Posterior vena cava (tissue), 2 donors: Measurements from ENCODE around the gene OBSCN. TPM values are rescaled to one million over a fixed set of nuclear protein-coding genes. Genes with fewer than 3 reads are reported as not detected.

Experiments used
- DNase-seq: peaks from one replicate; pipeline ENCODE4 v3.0.0-alpha.2; 2020; ENCODE audit warnings: low spot score
- intact Hi-C, 2 donors: fragments of 100-400 bp; cut with DNase I; formaldehyde crosslinking; loops; one replicate each; pipeline versions ENCODE4 v1.14.1 to v1.14.2; 2022 to 2023
- total RNA-seq, 2 donors: library from RNA; stranded (reverse); fragmentation: NEBNext Ultra II Directional; extraction: Animal tissue kit (Norgen Biotek cat#: 25700); gene quantifications; one replicate each; pipeline ENCODE4 v1.2.1, GENCODE V29; 2021
- donor health status: DM: yes; HTN: yes; CAD: no.
- donor health status: DM: yes; HTN: yes; CAD: no.

OBSCN gene
- total RNA-seq, 2 donors from 2014 or later: 3.5 to 6.3 TPM

DNA sequence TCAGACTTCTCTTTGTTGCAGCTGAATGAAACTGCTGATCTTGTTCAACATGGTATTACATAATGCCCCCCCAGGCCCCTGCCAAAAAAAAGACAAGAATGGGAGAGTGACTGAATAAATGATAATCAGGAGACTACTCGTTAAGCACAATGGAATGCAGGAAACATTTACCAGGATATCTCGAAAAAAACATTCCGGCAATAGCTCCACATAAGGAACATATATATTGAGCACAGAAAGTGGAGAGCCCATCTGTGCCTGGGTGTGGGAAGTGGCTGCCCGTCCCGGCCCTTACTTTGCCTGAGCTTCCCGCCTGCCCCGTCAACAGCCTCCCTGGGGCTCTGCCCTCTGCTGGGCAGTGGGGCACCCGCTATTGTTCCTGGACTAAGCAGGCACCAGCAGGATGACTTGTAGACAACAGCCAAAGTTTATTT is 185.4 kb downstream of the OBSCN start:
- DNase-seq: peak; percentile 73
- intact Hi-C loops: no loop called here

DNA sequence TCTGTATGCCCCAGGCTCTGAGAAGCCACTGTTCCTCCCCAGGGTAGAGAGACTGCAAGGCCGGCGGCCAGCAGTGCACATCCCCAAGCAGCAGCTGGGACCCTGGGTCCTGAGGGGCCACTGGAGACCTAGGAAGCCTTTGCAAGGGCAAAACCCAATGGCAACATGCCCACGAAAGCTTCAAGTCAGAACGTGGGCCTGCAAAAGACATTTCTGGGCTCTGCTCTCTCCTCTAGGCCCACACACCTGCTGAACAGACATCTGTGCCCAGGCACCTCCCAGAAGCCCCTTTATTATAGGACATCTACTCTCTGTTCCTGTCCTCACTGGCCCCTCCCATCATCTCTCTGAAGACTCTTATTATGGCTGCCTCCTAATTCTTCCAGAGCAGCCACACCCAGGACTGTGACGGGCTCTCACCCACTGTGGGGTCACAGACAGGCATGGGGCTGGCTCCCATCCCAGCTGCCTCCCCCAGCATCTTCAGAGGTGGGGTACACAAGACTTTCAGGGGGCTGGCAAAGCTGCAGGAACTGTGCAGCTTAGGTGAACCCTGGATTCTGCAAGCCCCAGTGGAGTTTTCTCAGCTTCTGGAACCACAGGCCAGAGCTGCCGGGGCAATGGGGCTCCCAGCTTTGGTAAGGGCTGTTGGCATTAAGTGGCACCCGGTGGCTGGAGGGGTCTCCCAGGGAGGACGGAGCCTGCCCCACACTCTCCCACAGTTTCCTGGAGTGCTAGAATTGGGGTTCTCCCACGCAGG is 186.1 kb downstream of the OBSCN start:
- peak; percentile 49 for DNase-seq
- intact Hi-C loops: no loop called here

DNA sequence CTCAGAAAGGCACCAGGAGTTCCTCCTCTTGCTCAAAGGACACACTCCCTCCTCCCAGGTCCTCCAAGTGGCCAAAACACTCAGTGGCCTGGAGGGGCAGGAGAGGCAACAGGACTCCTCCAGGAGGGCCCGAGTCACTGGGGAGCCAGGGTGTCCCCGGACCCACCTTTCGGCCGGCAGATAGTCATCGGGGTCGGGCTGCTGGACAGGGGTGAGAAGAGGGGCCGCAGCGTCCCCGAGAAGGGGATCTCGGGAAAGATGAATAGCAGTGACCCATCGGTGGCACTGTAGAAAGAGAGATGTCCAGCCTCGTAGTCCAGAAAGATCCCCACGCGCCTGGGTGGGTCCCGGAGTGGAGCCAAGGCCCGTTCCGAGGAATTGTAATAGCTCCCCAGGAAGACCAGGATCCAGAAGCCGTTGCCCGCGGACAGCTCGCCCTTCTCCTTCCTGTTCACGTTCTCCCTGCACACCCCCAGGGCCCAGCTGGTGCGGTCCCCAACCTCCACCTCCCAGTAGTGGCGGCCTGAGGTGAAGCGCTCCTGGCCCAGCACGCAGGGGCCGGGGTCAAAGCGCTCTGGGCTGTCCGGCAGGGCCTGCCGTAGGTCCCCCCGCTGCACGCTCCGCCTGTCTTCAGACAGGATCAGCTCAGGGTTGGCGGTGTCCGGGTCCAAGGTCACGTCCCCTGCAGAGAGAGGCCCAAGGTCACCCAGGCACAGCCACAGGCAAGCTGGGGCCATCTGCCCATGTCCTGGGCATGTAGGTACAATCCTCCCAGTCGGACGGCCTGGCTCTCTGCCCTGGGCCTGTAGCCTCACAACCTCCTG is 186.9 kb downstream of the OBSCN start:
- peak; percentile 81 for DNase-seq
- intact Hi-C loops: no loop called here

DNA sequence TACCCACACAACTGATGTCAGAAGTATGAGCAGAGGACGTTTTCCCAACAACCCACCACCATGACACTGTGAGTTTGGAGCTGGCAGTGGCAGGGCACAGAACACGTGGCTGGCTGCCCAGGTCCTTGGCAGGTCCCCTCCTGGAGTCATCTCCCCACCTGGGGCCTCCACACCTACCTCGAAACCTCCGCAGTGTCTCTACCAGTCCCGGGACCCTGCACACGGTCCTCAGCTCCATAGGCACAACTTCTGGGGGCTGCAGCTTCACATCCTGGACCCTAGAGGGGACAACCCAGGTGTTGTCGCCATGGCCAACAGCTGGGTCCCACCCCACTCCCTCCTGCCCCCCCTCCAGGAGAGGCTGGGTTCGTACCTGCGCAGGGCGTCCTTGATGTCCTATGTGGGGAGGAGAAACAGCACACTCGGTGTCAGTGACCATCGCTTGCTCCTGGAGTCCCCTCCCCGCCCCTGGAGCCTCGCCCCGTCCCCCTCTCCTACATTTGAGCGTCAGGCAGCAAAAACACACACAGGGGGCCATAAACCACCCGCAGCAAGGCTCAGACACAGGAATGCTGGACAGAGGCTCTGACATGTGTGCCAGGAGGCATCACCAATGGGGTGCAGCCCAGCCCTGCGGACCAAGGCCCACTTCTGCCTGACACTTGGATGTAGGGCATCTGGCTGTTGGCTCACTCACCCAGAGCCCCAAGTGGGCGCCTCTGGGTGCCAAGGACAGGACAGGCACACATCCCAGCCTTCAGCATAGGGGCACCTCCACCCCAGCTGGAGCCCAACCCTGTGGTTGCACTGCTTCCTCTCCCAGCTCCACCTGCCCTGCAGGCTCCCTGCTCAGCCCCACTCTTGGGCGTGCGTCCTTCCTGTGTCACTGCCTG is 189.2 kb downstream of the OBSCN start:
- peak; percentile 72 for DNase-seq
- intact Hi-C loops: no loop called here

DNA sequence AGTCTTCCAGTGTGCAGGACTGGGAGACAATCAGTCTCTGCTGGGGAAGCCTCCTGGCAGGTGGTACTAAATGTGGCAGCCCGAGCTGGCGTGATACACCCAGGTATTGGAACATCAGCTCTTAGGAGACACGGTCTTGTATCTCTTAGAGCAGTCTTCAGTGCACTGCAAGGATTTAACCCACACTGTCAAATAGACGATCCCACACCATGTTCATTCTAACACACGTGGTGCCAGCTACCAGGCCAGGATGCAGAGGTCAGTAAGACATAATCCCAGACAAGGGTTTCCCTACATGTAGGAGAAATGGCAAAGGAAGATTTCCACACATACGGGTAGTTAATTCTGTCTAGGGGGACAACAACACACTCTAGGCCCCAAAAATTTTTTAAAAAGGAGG is 190.1 kb downstream of the OBSCN start:
- DNase-seq: no peak
- intact Hi-C loops: no loop called here

DNA sequence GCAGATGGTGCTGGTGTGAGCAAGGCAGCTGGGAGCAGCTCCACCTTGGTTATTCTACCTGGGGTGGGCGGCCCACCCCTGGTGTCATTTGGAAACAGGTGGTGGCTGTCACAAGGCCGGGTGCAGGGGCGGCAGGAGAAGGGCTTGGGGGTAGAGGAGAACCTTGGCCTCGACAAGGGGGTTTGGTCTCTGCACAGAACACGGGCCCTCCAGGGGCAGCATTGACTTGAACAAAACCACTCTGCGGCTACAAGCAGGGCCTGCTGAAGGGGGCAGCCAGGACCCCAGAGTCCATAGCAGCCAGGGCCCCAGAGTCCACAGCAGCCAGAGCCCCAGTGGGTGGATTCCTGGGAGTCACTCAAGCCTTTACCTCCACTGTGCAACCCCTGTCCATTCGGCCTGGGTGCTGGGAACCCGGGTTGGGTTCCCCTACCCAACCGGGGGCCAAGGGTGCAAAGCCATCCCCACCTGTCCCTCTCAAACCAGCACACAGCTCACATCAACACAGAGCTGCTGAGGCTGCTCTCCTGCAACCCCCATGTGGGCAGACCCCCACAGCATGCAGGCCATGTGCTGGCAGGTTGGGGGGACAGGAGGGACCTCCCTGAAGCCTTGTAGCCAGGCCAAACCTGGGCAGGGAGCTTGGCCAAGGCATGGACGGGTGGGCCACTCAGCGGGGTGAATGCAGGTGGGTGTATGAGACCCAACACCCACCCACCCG is 191.1 kb downstream of the OBSCN start:
- no peak for DNase-seq
- intact Hi-C loops: no loop called here

DNA sequence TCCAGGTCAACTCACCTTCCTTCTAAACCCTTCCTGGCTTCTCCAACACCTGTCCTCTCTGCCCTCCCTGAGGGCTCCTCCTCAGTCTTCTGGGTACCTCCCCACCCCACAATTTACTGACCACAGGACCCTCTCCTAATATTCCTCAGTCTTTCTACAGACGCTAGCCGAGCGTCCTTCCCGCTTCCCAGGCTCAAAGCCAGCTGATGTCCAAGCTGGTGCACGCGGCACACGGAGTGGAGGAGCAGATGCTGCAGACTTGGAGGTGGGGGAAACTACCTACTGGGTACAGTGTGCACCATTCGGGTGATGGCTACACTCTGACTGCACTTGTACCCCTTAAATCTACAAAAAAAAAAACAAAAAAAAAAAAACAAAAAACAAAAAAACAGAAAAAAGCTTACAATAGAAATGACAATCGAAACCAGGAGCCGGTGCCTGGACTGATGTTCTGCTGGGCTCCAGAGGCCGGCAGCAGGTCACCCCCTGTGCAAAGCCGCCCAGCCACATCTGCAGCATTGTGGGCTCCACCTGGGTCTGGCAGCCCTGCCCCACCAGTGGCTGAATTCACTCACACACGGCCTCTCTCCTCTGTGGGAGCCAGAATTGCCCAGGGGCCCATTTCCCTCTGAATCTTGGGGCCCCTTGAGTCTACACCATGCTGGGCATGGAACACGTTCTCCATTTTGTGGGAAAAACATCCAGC is 191.8 kb downstream of the OBSCN start:
- DNase-seq: no peak
- intact Hi-C loops: no loop called here

DNA sequence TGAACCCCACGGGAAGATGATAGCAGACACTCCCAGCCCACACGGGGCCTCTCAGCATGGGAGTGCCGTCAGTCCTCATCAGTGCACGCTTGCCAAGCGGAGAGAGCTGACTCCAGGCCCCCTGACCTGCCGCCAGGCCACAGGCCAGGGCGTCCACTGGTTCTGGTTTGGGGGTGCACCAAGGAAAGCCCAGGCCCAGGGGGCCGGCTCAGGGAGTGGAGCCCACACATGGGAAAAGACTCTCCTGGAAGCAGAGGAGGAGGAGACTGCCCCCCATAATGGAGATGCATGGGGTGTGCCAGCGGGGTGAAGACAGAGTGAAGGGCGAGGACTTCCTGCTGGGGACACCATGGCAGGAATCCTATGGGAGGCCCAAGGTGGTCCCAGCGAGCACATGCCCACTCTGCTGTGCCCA is 192.4 kb downstream of the OBSCN start:
- intact Hi-C loops: no loop called here
- DNase-seq: no peak

DNA sequence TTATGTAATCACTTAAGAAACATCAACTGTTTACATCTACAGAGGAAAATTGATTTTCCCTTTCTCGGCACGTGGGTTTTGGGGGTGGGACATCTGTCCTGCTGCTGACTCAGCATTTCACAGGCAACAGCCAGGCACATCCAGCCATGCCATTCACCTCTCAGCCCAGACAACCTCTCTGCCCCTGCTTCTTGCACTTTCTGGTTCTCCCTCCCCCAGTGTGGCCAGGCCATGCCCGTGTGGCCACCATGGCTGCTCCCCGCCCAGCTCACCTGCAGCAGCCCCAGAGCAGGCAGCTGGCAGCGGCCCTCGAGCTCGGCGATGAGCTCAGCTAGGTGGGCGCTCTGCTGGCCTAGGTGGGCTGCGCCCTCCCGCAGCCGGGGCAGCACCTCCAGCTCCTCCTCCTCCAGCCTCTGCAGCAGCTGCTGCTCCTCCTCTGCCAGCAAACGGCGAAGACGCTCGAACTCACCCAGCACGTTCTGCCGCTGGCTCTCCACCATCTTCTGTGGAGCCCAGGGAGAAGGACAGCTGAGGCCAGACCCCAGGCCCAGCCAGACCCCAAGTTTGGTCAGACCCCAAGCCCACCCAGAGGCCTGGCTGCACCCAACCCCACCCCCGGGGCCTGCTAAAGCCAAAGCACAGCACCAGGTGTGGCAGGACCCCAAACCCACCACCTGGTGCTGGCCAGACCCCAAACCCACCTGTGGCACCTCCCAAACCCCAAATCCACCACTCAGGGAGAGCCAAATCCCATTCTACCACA is 193.0 kb downstream of the OBSCN start:
- intact Hi-C loops: no loop called here
- peak; percentile 62 for DNase-seq

DNA sequence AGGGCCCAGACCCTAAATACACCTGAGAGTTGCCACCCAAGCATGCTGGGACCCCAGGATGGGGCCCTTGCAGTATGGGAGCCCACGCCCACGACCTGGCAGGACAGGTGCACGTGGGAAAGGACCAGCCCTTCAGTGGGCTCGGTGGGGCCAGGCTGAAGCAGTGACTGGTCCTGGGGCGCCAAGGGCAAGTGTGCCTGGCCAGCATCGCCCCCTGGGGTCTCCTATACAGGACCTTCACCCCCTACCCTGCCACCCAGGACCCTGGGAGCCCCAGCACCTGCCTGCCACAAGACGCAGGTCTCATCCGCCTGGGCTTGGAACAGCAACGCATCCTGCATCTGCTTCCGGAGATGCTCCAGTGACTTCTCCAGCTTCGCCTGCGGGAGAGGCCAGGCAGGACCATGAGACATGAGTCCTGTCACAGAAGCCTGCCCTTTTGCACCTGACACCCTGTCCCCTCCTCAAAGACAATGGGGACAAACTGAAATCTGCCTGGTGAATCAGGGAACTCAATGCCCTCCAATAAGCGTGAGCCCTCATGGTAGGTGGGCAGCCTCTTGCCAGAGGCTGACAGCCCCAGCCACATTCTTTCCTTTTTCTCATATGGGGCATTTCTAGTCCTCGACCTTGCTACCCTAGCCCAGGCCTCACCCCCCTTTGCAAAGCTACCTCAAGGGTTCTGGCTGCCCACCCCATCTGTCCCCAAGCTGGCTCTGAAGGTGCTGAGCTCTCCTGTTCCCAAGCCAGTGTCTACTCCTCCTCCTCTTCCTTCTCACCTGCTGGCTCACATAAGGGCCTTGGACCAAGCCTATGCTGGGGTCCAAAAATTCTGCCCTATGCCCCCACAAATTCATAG is 194.2 kb downstream of the OBSCN start:
- intact Hi-C loops: no loop called here
- DNase-seq: no peak

DNA sequence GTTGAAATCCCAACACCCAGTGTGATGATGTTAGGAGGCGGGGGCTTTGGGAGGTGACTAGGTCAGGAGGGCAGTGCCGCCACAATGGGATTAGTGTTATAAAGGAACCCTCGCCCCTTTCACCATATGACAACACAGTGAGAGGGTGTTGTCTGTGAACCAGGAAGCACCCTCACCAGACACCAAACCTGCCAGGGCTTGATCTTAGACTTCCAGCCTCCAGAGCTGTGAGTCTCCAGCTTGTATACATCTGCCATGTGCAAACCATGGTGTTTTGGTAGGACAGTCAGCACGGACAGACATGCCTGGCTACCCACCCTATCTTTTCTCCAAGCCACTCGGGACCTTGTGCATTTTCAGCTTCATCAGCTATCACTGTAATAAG is 194.8 kb downstream of the OBSCN start:
- DNase-seq: no peak
- intact Hi-C loops: no loop called here

DNA sequence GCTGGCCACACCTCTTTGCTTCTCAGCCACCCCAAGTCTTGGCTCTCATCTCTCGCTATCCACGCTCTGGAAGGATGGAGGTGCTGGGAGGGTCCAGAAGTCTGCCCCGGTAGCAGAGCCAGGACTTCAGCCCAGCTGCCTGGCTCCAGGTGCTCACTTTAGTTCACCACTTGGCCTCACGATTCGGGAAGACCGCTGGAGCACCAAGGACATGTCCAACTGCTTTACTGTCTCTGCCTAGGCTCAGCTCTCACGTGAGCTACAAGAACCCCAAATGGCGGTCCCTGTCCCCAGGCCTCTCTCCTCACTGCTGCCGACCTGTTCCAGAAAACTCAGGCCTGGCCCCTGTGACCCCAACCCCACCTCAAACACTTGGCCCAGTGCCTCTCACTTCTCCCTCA is 195.4 kb downstream of the OBSCN start:
- intact Hi-C loops: no loop called here
- no peak for DNase-seq

DNA sequence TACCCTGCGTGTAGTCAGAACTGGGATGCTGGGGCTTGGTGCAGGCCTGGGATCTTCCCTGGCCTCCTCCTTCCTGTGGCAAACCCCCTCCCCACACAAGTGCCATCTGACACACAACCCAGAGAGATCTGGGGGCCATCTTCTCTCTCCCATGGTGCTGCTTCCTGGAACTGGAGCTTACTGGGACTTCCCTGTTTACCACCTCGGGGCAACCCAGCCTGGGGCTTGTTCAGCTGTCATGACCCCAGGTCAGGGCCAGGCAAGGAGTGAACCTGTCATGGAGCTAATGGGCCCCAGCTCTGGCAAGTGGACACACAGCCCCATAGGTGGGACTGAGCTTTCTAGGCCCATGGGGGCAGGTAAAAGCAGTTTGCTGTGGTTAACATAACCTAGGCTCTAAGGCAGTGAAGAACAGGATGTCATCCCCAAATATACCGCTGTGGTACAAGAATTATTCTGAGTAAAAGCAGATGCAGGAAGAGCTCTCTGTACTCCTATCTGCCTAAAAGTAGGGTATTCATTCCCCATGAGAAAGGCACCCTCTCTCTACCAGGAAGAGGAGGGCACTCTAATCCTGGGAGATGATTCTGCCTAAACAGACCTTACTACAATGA is 196.4 kb downstream of the OBSCN start:
- DNase-seq: no peak
- intact Hi-C loops: no loop called here

DNA sequence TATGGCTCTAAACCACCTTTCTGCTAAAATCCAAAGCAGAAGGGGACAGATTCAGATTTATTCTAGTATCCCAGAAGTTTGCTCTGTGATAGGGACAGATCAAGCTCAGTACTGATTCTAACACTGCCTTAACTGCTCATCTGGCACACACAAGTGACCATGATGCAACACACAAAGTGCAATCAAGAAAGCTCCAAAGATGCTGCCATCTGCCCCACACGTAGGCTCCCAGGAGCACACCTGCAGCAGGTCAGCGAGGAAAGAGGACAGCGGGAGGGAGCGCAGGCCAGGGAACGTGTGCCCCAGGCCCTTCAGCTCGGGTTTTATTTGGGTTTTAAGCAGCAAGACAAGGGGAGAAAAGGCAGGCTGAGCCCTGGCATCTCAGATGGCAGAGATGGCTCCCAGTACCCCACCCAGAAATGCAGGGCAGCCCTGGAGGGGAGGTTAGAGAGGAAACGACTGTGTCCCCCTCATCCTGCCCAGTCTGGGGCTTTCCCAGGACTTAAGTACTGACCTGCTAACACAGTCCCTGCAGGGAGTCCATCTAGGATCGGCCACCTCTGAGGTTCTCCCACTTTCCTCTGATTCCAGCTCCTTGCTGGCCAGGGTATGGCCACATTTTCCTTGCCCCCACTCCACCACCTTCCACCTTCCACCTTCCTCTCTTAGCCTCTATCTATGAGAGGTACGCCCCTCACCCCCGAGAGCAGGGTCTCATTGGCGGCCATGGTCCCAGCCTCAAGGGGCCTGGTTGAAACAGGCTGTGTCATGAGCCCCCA is 197.5 kb downstream of the OBSCN start:
- intact Hi-C loops: no loop called here
- no peak for DNase-seq

DNA sequence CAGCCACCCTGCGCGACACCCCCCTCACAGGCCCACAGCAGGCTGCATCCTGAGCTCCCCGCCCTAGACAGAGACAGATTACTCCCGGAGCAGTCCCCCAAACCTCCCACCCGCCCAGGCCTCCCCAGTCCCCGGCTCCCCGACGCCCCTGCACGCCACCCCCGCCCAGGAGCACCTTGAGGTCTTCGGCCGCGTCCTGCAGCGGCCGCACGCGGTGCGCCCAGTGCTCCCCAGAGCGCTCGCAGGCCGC is 198.1 kb downstream of the OBSCN start:
- no peak for DNase-seq
- intact Hi-C loops: no loop called here
